ENCODE data around the gene MNAT1.

MNAT1 gene

DNA sequence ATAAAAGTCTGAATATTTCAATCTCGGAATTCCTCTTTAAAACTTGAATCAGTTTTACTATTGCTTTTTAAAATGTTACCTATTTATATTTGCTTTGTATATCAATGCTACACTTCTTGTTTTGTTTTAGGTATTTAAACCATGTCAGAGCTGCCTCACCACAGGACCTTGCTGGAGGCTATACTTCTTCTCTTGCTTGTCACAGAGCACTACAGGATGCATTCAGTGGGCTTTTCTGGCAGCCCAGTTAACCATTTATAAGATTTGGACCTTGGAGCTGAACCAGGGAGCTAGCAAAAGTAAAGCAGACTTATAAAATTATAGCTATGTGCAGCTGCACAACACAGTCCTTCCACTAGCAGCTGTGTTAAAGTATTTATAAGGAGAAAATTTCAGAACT, 233.5 kb downstream of the MNAT1 start:
- no peak for DNase-seq (ENCODE audit: low read depth, low spot score)

DNA sequence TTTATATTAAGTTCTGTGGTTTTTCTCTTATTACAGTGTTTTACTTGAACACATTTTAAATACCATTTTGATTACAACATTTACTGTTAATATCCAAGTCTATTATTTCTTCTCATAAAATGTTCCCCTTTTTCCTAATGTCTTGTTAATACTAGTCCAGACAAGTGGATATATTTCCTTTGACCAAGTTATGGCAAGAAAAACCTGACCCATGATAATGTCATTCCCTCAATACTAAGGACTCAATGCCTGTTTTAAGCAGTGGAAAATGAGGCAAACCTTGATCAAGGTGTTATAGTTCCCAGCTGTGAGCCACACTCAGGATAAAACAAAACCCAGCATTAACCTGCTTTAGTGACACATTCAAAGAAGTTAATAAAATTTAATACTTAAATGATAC, 234.1 kb downstream of the MNAT1 start:
- no peak for DNase-seq (ENCODE audit: low read depth, low spot score)

- no peak for DNase-seq (ENCODE audit: low read depth, low spot score)
Observed at GRCh38 chr14:60970146-60970545, 235.6 kb downstream of the MNAT1 start.

DNA sequence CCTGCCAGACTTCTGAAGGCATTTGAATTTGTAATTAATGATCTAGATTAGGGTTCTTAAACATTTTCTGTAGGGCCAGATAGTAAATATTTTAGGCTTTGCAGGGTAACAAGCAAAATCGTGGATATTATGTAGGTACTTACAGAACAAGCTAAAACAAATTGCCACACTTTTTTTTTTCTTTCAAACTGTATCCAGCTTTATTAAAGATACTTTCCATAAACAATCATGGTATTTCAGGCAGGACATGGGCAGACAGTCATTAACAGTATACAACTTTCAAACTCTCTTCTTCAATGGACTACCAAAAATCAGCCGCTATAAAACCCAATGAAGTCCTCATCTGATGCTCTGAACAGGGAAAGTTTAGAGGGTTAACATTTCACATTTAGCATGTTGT, 236.7 kb downstream of the MNAT1 start:
- no peak for DNase-seq (ENCODE audit: low read depth, low spot score)

DNA sequence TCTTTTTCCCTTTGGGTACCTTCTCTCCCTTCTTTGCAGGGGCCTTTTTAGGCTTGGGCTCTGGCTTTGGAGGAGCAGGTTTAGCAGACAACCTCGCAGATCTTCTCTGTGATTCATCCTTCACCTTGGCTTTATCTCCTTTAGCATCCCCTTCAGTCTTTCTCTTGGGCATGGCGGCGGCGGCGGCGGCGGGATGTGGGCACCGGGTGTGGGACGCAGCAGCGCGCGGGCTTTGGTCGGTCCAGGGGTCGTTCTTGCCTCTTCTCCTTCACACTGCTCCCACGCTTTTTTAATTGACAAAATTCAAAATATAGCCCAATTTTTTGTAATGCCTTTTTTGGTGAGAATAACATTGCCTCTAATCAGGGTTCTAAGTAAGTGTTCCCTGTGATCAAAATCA, 237.7 kb downstream of the MNAT1 start:
- no peak for DNase-seq (ENCODE audit: low read depth, low spot score)

- no peak for DNase-seq (ENCODE audit: low read depth, low spot score)
Observed at GRCh38 chr14:60973070-60973469, 238.5 kb downstream of the MNAT1 start.

DNA sequence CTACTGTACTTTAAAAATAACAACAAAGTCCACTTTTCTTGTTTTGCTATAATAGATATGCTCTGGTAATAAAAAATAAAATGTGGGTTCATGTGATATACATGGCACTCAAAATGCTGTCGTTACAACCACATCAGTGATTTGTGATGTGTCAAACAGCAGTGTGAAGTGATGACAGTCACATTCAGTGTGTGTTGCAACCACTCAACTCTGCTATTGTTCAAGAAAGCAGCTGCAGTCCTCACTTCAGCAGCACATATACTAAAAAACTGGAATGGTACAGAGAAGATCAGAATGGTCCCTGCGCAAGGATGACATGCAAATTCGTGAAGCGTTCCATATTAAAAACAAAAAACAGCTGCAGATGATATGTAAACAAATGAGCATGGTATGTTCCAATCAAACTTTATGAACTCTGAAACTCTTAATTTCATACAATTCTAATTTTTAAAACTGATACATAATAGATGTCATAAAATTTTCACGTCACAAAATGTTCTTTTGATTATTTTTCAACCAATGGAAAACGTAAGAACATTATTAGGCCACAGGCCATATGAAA, 239.6 kb downstream of the MNAT1 start:
- DNase-seq (ENCODE audit: low read depth, low spot score), result no peak

- no peak for DNase-seq (ENCODE audit: low read depth, low spot score)
Observed at GRCh38 chr14:60975551-60975950, 241.0 kb downstream of the MNAT1 start.

GRCh38 chr14:60977847-60978246, 243.3 kb downstream of the MNAT1 start:
- DNase-seq (ENCODE audit: low read depth, low spot score), result no peak

- DNase-seq (ENCODE audit: low read depth, low spot score), result peak; percentile 85
Observed at GRCh38 chr14:60980811-60981632, 246.5 kb downstream of the MNAT1 start, which contains the start of the genes SLC38A6 and TRMT5. TSS of gene SLC38A6 (plus strand) at chr14:60981245. CDS start at chr14:60981278, 33 bp downstream. TSS of gene TRMT5 (minus strand) at chr14:60981079. CDS start at chr14:60980973, 106 bp downstream.

- DNase-seq (ENCODE audit: low read depth, low spot score), result no peak
Observed at GRCh38 chr14:60981633-60982455, 247.3 kb downstream of the MNAT1 start.

DNA sequence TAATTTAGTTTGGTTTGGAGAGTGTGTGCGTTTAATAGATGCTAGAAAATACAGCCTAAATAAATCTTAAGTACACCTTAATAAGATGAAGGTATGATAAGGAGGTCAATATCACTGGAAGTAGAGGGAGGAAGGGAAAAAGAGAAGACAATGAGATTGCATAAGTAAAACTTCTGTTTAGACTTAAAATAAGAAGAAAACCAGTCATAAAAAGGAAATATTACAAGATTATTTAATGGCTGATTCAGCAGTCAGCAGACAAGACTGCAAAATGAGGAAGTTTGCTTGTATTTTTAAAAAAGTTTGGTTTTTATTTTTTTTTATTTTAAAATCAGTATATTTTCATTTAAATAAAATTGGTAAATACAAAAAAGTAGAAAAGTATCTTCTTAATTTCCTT, 249.6 kb downstream of the MNAT1 start:
- DNase-seq (ENCODE audit: low read depth, low spot score), result no peak

DNA sequence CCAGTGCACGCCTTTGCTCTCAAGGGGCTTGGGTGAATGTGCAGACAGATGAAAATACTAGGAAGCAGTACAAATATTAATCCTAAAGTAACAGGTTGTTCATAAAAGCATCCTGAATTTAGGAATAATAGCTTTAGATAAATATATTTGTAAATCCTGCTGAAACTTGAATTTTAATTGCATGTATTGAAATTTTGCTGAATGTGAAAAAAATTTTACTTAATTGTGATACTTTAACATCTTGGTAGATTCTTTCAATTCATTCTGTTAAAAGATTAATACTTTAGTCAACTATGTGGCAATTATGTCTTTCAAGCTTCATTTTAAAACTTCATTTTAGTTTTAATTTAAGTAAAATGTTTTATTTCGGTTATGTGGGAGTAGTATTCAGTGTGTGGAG, 251.9 kb downstream of the MNAT1 start:
- no peak for DNase-seq (ENCODE audit: low read depth, low spot score)

- no peak for DNase-seq (ENCODE audit: low read depth, low spot score)
Observed at GRCh38 chr14:60989599-60989998, 255.0 kb downstream of the MNAT1 start.

GRCh38 chr14:60998617-60999016, 264.1 kb downstream of the MNAT1 start:
- no peak for DNase-seq (ENCODE audit: low read depth, low spot score)

- DNase-seq (ENCODE audit: low read depth, low spot score), result no peak
Observed at GRCh38 chr14:60999536-60999935, 265.0 kb downstream of the MNAT1 start.

DNA sequence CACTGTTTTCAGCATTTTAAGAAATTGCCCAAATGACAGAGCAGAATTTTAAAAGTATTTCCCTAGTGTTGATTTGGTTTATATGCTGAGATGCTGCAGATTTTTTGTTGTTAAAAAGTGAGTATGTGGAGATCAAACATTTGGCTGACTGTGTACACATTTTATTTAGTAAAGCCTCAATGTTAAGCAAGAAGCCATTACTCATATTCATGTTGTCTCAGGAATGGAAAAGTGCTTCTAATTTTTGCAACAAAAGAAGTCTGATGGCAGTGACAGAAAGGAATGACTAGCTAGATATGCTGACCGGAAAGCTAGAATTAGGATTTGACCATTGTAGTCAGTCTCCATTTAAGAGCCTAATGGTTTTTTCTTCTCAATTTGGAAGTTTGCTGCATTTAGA, 269.0 kb downstream of the MNAT1 start:
- no peak for DNase-seq (ENCODE audit: low read depth, low spot score)

DNA sequence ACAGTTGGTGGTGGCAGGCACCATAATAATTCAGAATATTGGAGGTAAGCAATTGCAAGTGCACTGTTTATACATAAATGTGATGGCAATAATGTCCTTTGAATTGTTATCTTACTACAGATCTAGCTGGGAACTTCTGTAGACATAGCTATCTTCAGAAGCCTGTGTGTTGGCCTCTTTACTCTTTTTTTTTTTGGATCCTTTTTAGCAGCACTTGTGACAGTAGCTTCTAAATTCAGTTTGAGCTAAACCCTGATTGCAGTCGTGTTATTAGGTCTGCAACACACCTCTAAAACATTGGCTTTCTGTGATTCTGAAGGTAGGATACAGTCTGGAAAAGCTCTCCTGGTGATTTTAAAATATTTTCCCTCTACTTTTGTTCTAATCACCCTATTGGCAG, 285.0 kb downstream of the MNAT1 start:
- DNase-seq (ENCODE audit: low read depth, low spot score), result no peak

Data from iPS DF 19.7 (cell line).